ENCODE results near the gene TMEM134.

Gene TMEM134

DNA sequence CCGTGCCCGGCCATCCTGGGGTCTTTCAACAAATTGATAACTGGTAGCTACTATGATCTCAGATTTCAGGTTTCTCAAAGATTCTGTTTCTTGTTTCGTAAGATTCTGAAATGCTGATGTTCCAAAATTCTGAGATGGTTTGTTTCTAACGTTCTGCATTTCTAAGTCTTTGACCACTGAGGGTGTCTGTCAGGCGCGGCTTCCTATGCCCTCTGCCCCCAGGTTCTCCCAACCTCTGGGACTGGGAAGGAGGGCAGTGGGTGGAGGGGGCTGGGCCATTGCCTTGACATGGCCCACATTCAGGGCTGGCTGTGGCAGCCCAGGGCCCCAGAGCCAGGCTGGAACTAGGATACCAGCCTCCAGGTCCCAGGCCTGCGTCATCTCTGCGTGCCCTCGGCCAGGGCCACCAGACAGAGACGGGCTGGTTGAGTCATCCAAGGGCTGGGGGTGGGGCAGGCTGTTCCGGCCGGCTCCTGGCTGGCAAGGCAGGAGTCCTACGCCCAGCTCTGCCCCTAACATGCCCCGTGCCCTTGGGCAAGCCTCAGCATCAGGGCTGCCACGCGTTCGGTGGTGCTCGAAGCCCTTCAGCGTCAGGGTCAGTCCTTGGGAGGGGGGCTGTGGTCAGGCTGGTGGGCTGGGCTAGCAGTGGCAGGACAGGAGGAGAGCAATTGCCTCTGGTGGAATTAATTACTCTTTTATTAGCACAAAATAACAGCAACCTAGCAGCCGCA, 5.2 kb downstream of the TMEM134 start:
- DNase-seq (ENCODE audit: low read depth in 4 of 4, low spot score in 1 of 4): no peak

DNA sequence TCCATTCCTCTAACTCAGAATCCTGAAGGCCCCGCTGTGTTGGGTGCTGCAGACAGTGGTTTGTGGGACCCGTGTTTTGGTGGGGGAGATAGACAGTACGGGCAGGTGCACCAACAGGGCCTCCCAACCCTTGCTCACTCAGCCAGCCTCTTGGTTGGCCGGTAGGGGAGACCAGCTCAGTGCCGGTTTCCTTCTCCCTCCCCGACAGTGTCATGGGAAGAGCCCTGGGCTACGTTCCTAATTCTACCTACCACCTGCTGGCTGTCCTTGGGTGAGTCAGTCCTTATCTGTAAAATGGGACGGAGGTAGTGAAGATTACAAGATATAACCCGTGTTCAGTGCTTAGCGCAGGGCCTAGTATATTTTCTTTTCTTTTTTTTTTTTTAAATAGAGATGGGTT, 5.9 kb downstream of the TMEM134 start:
- DNase-seq (ENCODE audit: low read depth in 4 of 4, low spot score in 1 of 4): no peak

DNA sequence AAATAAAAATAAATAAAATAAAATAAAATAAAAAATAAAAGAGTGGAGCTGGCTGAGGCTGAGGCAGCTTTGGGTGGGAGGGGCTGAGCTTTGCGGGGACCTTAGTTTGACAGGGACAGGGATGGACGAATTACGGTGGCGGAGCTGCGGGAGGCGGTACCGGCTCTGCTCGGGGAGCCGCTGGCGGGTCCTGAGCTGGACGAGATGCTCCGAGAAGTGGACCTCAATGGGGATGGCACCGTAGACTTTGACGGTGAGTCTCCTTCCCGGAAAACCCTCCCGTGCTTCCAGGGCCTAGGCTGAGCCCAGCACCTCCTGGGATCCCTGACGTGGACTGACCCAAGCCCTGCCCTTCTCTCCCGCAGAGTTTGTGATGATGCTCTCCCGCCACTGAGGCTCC, 10.8 kb downstream of the TMEM134 start:
- DNase-seq (ENCODE audit: low read depth in 4 of 4, low spot score in 1 of 4): no peak

DNA sequence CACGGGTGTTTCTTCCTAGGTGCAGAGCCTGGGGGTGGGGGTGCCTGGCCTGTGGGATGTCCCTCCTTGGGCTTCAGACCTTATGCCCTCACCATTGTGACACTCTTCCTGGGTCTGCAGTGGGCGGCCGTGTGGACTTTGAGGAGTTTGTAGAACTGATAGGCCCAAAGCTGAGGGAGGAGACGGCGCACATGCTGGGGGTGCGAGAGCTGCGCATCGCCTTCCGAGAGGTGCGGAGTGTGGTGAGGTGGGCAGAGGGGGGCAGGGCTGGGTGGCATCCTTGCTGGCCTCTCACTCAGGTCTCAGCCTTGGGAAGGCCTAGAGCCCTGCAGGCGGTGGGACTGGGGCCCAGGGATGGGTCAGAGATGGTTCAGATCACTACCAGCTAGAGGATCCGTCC, 11.6 kb downstream of the TMEM134 start:
- no peak for DNase-seq (ENCODE audit: low read depth in 4 of 4, low spot score in 1 of 4)

DNA sequence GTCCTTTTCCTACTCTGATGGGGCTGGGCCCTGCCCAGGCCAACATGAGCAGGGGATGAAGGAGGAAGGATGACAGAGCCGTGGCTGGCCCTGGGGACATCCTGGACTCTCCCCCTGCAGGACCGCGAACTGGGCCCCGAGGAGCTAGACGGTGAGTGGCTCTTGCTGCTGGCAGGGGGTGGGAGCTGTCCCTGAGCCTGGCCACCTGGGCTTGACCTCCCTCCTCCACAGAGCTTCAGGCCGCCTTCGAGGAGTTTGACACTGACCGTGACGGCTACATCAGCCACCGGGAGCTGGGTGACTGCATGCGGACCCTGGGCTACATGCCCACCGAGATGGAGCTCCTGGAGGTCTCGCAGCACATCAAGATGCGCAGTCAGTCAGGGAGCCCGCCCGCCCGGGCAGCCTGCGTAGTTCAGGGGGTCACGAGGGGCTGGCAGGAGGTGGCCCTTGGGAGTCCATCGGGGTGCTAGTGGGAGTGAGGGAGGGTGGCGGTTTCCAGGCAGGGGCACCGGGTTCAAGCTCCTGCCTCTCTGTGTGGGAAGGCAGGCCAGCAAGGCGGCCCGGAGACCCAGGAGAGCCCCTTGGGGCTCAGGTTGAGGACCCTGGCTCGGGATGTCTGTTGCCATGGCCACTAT, 12.9 kb downstream of the TMEM134 start:
- no peak for DNase-seq (ENCODE audit: low read depth in 4 of 4, low spot score in 1 of 4)

DNA sequence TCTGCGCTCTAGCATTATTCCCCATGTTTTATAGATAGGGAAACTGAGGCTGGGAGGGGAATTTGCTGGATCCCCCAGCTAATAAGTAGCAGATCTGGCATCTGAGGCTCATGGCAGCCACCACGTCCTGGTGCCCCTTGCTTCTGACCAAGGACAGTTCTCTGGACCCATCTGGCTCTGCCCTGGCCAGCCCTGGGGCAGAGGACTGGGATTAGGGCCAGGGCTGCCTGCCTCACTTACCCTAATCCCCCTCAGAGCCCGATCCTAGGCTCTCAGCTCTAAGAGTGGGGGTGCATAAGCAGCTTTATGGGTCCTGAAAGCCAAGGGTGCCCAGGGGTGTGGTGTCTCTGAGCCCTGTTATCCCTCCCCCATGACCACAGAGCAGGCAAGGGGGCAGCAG, 14.0 kb downstream of the TMEM134 start, which contains the start of gene CABP4:
Gene CABP4, plus strand, starts transcription at position 301 of the 400 bp plus-strand sequence. Its CDS starts 70 bp downstream, at position 371.
- DNase-seq (ENCODE audit: low read depth in 4 of 4, low spot score in 1 of 4): no peak

DNA sequence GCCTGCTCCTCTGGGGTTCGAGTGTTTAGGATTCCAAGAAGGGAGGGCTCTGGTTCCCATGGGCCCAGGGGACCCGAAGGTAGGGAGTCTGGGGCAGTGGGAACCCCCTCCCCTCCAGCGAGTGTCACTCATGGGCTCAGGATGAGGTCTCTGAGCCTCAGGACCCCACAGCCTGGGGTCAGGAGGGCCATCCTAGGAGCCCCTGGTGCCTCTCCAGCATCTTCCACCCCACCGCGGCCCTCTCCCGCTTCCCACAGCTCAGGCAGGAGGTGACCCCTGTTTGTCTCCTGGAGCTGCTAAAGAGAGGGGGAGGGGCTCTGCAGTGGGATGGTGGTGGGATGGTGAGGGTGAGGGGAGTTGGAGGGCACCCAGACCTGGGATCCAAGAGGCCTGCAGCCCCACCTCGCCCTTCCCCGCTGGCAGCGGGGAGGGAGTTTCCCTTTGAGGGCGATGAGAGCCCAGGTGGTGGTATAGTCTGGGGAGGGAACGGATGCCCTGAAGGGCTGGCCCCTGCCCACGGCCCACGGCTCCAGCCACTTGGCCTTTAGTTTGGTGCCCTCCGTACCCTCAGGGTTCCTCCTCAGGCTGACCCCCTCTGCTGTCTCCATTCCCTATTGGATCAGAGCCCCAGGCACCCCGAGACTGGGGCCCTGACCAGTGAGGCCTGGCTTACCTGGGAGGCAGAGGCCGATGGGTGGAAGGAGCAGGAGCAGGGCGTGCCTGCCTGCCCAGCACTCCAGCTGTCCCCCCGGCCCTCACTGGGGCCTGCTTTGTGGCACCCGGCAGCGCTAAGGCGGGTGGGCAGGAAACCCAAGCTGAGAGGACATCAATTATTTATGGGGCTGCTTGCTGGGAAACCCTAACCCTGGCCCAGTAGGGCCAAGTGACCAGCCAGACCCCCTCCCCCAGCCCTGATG, 15.0 kb downstream of the TMEM134 start:
- DNase-seq (ENCODE audit: low read depth in 4 of 4, low spot score in 1 of 4): no peak

DNA sequence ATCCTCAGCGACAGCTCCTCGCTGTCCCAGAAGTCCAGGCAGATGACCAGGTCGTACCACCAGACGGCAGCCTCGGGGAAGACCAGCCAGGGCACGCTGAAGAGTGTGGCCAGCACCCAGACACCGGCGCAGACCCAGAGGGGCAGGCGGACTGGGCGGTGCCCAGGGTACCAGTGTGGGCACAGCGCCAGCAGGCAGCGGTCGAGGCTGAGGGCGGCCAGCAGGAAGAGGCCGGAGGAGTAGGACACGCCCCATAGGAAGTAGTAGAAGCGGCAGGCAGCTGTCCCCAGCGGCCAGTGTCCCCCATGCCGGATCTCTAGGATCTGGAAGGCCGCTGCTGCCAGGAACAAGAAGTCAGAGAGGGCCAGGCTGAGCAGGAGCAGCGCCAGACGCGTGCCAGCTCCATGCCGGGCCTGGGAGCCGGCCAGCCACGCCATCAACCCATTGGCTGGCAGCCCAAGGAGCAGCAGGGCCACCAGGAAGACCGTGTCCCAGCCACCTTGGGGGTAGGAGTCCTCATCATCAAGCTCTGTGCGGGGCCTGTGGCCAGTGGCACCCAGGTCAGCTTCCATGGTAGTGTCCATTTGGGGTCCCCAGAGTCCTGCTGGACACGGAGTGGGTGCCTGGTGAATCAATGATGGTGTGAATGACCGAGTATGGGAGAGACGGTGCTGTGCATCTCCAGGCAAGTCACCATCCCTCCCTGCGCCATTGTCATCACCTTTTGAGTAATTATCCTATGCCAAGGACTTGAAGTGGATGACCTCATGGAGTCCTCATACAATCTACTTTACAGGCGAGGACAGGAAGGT, 16.7 kb downstream of the TMEM134 start, which contains the start of gene GPR152:
Gene GPR152, minus strand, starts transcription at position 589 of the 812 bp plus-strand sequence. Its CDS starts 5 bp downstream, at position 584.
- DNase-seq (ENCODE audit: low read depth in 4 of 4, low spot score in 1 of 4): no peak

DNA sequence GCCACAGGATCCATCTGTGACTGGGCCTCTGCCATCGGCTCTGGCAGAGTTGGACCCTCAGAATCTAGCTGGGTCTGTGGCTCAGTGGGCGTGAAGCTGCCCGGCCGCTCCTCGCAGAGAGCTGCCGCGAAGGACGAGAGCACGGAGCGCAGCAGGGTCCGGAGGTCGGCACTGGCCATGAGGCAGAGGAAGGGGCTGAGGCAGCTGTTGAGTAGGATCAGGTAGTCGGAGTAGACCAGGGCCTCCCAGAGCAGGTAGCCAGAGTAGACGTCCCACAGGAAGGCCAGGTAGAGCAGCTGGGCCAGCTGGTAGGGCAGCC, 17.4 kb downstream of the TMEM134 start:
- no peak for DNase-seq (ENCODE audit: low read depth in 4 of 4, low spot score in 1 of 4)

DNA sequence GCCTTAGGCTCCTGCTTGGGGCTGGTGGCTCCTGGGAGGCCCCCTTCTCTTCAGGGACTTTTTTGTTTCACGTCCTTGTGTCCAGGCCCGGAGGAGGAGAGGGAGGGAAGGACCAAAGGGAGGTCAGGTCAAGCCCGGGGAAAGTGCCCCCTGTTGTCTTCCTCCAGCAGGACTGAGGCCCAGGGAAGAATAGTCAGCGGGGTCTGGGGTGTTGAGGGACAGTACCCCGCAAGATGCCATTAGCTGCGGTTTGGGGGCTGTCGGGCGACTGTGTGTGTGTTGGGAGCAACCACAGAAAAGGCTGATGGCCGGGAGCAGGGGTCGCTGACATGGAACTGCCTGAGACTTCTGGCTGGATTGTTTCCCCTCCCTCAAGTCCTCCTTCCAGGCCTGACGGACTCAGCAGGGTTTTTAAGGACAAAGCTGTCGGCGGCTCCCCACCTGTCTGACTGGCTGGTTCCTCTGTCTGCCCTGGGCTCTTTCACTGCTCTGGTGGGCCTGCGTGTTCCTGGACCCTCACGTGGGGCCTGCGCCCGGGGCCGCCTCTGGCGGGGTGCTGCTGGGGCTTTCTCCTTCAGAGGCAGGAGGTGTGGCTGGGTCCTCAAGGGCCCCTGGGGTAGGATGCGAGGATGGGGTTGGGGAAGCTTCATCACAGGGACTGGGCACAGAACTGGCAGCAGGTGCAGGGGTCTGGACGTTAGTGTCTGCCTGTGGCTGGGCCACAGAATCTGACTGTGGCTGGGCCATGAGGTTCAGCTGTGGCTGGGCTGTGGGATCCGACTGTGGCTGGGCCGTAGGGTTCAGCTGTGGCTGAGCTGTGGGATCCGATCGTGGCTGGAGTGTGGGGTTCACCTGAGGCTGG, 18.0 kb downstream of the TMEM134 start:
- no peak for DNase-seq (ENCODE audit: low read depth in 4 of 4, low spot score in 1 of 4)

DNA sequence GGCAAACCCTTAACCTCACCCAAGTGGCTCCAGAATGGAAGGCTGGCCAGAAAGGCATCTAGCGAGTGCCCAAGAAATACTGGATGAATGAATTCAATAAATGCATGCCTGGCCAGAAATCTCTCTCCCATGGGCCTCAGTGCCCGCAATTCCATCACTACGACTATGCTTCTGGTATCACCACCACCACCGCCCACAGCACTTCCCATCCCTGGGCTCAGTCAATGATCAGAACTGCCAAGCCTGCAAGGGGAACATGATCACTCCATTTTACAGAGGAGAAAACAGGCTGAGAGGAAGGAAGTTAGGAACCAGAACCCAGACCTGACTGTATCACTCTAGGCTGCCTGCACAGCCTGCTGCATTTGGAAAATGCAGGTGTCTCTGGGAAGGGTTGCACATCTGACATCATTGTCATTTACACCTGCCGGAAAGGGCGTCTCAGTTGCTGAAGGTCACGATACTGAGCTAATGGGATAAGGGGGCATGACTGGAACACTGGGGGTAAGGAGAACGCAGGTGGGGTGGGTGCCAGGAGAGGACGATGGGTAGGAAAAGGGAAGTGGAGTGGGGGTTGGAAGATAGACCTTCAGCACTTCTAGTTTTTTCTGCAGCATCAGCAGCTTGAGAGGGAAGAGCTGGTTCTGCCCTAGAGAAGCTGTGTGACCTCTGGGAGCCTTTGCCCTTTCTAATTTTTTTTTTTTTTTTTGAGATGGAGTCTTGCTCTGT, 19.8 kb downstream of the TMEM134 start:
- no peak for DNase-seq (ENCODE audit: low read depth in 4 of 4, low spot score in 1 of 4)

DNA sequence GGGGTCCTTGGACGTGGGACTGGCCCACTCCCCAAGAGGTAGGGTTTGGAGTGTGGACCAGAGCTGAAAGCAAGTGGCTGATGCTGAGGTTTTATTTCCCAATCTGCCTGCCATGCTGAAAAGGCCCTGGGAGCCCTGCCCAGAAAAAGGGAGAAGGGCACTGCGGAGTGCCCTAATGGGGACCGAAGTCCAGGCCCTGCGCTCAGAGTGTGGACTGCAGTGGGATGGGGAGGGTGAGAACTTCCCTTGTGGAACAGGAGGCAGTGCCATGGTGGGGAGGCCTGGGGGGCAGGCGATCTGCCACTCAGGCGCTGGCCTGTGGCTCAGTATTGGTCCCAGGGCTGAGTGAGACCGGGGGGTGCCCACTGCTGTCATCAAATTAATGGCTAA, 20.8 kb downstream of the TMEM134 start:
- DNase-seq (ENCODE audit: low read depth in 4 of 4, low spot score in 1 of 4): no peak

DNA sequence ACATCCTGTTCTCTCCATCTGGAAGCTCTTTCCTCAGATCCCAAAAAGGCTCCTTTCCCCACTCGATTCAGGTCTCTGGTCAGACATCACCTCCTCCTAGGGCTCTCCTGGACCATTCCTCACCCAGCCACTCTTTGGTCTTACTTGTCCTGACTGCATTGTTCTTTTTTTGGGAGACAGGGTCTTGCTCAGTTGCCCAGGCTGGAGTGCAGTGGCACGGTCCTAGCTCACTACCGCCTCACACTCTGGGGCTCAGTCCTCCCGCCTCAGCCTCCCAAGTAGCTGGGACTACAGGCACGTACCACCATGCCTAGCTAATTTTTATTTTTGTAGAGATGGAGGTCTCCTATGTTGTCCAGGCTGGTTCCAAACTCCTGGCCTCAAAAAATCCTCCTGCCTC, 23.5 kb downstream of the TMEM134 start:
- DNase-seq (ENCODE audit: low read depth in 4 of 4, low spot score in 1 of 4): no peak

DNA sequence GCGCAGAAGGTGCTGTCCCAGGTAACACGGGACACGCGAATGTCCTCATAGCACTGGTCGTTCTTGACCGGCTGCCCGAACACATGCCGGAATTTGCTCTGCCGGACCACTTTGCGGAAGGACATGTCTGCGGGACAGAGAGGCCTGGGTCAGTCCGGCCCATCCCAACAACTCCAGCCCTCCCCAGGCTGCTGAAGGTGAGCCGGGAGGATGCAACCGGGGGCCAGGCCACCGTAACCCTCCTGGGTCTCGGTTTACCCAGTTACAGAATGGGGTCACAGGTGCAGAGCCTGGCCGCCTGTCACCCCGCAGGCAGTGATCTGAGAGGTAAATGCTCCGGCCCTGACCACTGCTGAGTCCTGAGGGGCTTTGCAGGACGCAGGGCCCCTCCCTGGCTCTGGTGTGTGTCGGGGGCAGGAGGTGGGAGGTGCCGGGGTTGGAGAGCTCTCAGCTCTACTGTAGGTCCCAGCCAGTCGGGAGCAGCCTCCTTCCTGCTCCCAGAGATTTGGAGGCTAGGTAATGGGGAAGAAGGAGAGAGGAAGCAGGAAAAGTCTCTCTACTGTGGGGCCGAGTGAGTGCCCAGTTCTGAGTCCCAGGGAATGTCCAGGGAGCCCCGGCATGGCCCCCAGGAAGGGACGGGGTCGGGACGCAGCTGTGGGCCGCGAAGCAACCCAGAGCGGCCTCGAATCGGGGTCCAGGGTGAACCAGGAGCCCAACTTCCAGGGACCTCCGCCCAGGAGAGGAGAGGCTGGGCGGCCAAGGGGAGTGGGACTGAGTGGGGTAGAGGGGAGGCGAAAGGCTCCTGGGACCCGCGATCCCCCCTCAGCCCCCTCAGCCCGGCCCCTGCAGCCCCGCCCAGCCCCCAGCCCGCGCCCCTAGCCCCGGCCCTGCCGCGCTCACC, 26.3 kb downstream of the TMEM134 start:
- DNase-seq (ENCODE audit: low read depth in 4 of 4, low spot score in 1 of 4): no peak

DNA sequence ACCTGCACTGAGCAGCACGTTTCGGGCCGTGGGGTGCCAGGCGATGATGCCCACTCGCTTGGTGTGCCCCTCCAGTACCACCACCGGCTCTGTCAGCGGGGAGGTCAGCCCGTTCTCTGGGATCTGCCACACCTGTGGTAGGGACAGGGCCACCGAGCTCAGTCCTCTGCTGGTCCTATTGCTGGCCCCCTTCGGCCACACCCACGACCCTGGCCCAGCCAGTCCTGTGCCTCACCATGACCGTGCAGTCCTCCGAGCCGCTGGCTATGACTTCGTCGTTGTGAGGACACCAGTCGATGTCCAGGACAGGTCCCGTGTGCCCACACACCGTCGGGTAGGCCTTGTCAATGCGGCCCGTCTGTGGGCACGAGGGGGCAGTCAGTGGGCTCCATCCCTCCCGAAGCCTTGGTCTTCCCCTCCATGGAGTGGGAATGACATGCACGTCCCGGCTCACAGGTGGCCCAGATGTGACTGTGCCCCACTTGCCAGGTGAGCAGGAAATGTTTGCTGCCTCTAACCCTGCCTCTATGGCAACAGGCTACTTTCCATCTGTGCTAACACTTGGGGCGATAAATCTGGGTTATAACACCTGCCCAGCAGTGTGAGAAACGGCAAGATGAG, 27.2 kb downstream of the TMEM134 start:
- DNase-seq (ENCODE audit: low read depth in 4 of 4, low spot score in 1 of 4): no peak

DNA sequence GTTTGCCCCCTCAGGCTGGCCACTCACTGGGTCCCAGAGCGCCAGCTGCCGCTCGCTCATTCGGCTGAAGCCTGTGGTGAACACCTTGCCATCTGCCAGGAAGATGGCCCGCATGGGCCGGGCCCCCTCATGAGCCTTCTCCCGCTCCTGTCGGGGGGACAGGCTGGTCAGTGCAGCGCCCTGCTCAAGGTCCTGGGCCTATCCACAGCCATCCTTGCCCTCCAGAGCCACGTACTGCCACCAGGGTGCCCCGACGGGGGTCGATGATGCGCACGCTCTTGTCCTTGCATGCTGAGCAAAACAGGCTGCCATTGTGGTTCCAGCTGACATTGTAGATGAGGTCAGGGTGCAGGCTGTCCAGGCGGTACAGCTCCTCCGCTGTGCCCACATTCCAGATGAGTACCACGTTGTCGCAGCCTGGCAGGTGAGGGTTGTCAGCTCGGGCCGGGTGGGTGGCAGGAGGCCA, 27.9 kb downstream of the TMEM134 start:
- DNase-seq (ENCODE audit: low read depth in 4 of 4, low spot score in 1 of 4): no peak

DNA sequence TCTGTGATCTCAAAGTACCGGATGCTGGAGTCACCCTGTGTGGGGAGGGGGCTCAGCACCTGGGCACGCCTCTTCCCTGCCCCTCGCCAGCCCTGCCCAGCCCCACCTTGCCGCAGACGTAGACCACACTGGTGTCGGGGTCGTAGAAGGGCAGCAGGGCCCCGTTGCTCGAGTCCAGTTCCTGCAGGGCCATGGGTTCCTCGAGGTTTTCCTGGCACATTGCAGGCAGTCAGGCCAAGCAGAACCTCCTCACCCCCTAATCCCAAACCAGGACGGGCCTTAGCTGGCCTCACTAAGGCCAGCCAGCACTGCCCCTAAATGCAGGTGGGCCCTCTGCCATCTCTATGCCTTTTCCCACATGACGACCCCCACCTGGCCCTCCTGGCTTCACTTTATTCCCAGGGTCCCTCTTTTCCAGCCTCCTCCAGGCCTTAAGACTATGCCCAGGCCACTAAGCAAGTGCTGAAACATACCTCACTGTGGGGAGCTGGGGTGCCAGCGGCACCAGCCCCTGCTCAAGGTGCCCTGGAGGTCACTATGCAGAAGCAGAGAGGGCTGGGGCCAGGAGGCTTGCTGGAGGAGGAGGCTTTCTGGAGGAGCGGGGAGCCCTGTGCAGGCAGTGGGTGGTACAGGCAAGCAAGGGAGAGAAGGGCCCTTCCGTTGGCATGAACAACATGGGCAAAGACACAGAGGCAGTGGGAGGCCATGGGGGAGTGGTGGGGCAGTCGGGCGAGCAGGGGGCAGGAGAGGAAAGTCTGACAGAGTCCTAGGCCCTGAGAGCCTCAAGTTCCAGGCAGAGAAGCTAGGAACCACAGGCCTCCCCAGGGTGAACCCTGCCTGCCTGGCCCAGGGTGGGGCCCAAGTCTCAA, 28.6 kb downstream of the TMEM134 start:
- no peak for DNase-seq (ENCODE audit: low read depth in 4 of 4, low spot score in 1 of 4)
